ENCODE measurements around the gene TTC7B. TPM values are rescaled to one million over a fixed set of nuclear protein-coding genes. Genes with fewer than 3 reads are reported as not detected.

Gene TTC7B
- total and polyA plus RNA-seq, 10 of the 15 experiments (the other 5 are each of a cell fraction or from before 2014, with no cell fraction given) = under 0.01 to 1.1 (median 0.26) TPM; not detected in 2

DNA sequence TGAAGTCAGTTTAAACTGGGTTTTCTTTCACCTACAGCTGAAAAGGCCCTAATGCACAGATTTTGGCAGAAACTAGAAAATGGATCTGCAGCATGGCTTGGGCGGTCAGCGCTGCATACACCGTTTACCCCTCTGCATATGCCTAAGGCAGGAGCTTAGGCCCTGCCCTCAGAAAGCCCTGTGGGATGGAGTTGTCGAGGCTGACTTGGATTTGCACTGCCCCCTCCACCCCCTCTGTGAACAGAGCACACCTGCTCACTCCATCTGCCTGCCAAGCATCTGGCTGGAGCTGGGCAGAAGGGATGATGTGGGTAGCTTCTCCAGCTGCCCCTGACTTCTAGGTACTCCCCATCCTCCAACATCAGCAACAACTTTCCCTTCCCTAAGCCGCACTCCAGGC, 41.9 kb downstream of the TTC7B start:
- ATAC-seq = no peak
- Histone ChIP-seq H3K9ac (ENCODE audit: control insufficient read depth, insufficient read depth, low read length) (no peak overlapping the region), H3K27ac (ENCODE audit: control insufficient read depth, insufficient read depth) (no peak overlapping the region), H3K27me3 (replicated peaks in 1 of 2; ENCODE audit: control insufficient read depth in 2 of 2, insufficient read depth in 2 of 2, low read length in 1 of 2) (no peaks in the 10 kb centered on the region; a peak in 1 of 4 replicates), H3K4me3 (no peak overlapping the region), H4K20me1 (ENCODE audit: control insufficient read depth, insufficient read depth) (no peaks in the 10 kb centered on the region), H3K79me2 (ENCODE audit: control insufficient read depth, insufficient read depth, low read length) (no peaks in the 10 kb centered on the region), H3K4me2 (ENCODE audit: control insufficient read depth, insufficient read depth) (no peak overlapping the region), H3K36me3 (ENCODE audit: control insufficient read depth in 2 of 2, insufficient read depth in 2 of 2, low read length in 1 of 2) (no peaks in the 10 kb centered on the region), H3K4me1 (ENCODE audit: control insufficient read depth, insufficient read depth, low read length) (no peaks in the 10 kb centered on the region), H3K9me3 (replicated peaks; ENCODE audit: control insufficient read depth, insufficient read depth, low read length) (no peaks in the 10 kb centered on the region), H2AFZ (ENCODE audit: control insufficient read depth, low read depth, low read length) (no peak overlapping the region)
- RAD21 ChIA-PET (ENCODE audit: unreplicated experiment) = no interaction called here
- SMC1A ChIA-PET (ENCODE audit: uncharacterized antibody, unreplicated experiment) = no interaction called here
- intact Hi-C loops (cut with micrococcal nuclease; ENCODE audit: unreplicated experiment) (no loop called here), in situ Hi-C loops (cut with MboI) (no loop called here)
- BruUV-seq (replicated peaks) = no TSS peak
- WGBS (ENCODE audit: insufficient coverage, insufficient replicate concordance, low lambda C conversion rate, missing lambda C conversion rate) = 57% methylated on average over 5 of the region's 5 CpGs
- no peak for DNase-seq (ENCODE audit: low read depth, low spot score)
- CTCF ChIA-PET = interaction anchor here (1.0 to 1.4 kb wide), 2 partner anchors 13 to 15 kb away, joined by 3 read pairs; no protein-coding TSS in a partner anchor
- POLR2A ChIA-PET = interaction anchor here (0.7 kb wide), 1 partner anchor 325 kb away, joined by 6 read pairs; no protein-coding TSS in a partner anchor
- FAIRE-seq = no peak
- TF ChIP-seq YBX1 (IDR thresholded peaks at IDR 0.05) = no peak
- TF ChIP-seq, protein P1, sequence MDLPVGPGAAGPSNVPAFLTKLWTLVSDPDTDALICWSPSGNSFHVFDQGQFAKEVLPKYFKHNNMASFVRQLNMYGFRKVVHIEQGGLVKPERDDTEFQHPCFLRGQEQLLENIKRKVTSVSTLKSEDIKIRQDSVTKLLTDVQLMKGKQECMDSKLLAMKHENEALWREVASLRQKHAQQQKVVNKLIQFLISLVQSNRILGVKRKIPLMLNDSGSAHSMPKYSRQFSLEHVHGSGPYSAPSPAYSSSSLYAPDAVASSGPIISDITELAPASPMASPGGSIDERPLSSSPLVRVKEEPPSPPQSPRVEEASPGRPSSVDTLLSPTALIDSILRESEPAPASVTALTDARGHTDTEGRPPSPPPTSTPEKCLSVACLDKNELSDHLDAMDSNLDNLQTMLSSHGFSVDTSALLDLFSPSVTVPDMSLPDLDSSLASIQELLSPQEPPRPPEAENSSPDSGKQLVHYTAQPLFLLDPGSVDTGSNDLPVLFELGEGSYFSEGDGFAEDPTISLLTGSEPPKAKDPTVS (IDR thresholded peaks at IDR 0.05; ENCODE audit: low read depth, low read length) = no peak
- no peak for TF ChIP-seq NR2F1 (conservative IDR thresholded peaks at IDR 0.05)
- no peak for TF ChIP-seq EGR1 (IDR thresholded peaks at IDR 0.05; ENCODE audit: borderline replicate concordance in 1 of 2, low read depth in 2 of 2, low read length in 2 of 2)
- TF ChIP-seq, protein P2, sequence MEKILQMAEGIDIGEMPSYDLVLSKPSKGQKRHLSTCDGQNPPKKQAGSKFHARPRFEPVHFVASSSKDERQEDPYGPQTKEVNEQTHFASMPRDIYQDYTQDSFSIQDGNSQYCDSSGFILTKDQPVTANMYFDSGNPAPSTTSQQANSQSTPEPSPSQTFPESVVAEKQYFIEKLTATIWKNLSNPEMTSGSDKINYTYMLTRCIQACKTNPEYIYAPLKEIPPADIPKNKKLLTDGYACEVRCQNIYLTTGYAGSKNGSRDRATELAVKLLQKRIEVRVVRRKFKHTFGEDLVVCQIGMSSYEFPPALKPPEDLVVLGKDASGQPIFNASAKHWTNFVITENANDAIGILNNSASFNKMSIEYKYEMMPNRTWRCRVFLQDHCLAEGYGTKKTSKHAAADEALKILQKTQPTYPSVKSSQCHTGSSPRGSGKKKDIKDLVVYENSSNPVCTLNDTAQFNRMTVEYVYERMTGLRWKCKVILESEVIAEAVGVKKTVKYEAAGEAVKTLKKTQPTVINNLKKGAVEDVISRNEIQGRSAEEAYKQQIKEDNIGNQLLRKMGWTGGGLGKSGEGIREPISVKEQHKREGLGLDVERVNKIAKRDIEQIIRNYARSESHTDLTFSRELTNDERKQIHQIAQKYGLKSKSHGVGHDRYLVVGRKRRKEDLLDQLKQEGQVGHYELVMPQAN (conservative IDR thresholded peaks at IDR 0.05) = no peak
- TF ChIP-seq CREM (IDR thresholded peaks at IDR 0.05; ENCODE audit: low read depth) = no peak
- TF ChIP-seq MYC (IDR thresholded peaks at IDR 0.05; ENCODE audit: insufficient read depth, insufficient read length, insufficient replicate concordance, low read length, severe bottlenecking) = no peak
- no peak for TF ChIP-seq MEF2A (IDR thresholded peaks at IDR 0.05; ENCODE audit: insufficient read depth, low read depth, low read length)
- TF ChIP-seq FOS (IDR thresholded peaks at IDR 0.05; ENCODE audit: borderline replicate concordance, extremely low read depth, insufficient read length) = no peak
- TF ChIP-seq HCFC1 (IDR thresholded peaks at IDR 0.05; ENCODE audit: low read length) = no peak
- TF ChIP-seq, protein P3, sequence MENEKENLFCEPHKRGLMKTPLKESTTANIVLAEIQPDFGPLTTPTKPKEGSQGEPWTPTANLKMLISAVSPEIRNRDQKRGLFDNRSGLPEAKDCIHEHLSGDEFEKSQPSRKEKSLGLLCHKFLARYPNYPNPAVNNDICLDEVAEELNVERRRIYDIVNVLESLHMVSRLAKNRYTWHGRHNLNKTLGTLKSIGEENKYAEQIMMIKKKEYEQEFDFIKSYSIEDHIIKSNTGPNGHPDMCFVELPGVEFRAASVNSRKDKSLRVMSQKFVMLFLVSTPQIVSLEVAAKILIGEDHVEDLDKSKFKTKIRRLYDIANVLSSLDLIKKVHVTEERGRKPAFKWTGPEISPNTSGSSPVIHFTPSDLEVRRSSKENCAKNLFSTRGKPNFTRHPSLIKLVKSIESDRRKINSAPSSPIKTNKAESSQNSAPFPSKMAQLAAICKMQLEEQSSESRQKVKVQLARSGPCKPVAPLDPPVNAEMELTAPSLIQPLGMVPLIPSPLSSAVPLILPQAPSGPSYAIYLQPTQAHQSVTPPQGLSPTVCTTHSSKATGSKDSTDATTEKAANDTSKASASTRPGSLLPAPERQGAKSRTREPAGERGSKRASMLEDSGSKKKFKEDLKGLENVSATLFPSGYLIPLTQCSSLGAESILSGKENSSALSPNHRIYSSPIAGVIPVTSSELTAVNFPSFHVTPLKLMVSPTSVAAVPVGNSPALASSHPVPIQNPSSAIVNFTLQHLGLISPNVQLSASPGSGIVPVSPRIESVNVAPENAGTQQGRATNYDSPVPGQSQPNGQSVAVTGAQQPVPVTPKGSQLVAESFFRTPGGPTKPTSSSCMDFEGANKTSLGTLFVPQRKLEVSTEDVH (IDR thresholded peaks at IDR 0.05; ENCODE audit: low read depth, partially characterized antibody) = no peak
- TF ChIP-seq TARDBP (IDR thresholded peaks at IDR 0.05; ENCODE audit: borderline replicate concordance) = no peak
- TF ChIP-seq, protein P4, sequence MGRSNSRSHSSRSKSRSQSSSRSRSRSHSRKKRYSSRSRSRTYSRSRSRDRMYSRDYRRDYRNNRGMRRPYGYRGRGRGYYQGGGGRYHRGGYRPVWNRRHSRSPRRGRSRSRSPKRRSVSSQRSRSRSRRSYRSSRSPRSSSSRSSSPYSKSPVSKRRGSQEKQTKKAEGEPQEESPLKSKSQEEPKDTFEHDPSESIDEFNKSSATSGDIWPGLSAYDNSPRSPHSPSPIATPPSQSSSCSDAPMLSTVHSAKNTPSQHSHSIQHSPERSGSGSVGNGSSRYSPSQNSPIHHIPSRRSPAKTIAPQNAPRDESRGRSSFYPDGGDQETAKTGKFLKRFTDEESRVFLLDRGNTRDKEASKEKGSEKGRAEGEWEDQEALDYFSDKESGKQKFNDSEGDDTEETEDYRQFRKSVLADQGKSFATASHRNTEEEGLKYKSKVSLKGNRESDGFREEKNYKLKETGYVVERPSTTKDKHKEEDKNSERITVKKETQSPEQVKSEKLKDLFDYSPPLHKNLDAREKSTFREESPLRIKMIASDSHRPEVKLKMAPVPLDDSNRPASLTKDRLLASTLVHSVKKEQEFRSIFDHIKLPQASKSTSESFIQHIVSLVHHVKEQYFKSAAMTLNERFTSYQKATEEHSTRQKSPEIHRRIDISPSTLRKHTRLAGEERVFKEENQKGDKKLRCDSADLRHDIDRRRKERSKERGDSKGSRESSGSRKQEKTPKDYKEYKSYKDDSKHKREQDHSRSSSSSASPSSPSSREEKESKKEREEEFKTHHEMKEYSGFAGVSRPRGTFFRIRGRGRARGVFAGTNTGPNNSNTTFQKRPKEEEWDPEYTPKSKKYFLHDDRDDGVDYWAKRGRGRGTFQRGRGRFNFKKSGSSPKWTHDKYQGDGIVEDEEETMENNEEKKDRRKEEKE (IDR thresholded peaks at IDR 0.05) = no peak
- TF ChIP-seq GABPA (IDR thresholded peaks at IDR 0.05; ENCODE audit: low read depth) = no peak
- TF ChIP-seq EED (IDR thresholded peaks at IDR 0.05; ENCODE audit: low read depth) = no peak
- TF ChIP-seq CEBPB (IDR thresholded peaks at IDR 0.05; ENCODE audit: borderline replicate concordance in 1 of 2, low read depth in 2 of 2, low read length in 2 of 2) = no peak
